ENCODE results near the gene MGAT2. TPM values are rescaled to one million over a fixed set of nuclear protein-coding genes. Genes with fewer than 3 reads are reported as not detected.

Gene MGAT2
- total and polyA plus RNA-seq, 2 donors (not counting 3 experiments of a cell fraction or from before 2014, with no cell fraction given) = 36.4 to 72.6 TPM

DNA sequence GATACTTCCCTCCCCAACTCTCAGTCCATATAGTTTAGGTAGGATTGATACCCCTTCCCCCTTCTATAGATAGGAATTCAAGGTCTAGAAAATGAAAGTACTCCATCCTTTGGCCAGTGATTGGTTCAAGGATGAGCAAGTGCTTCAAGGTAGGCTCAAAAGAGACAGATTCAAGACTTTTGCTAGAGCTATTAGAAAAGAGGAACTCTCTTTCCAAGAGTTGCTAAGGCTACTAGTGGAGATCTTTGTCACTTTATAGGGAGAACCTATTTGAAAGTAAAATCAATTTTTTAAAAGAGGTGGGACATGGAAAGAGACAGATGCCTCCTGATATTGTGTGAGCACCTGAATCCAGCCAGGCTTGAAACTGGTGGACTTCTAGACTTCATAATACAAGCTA lies 49.9 kb downstream of the MGAT2 start:
- Histone ChIP-seq H3K4me1 (ENCODE audit: control insufficient read depth, extremely low read depth, insufficient read depth, low read length) (no peaks in the 10 kb centered on the region), H3K4me2 (ENCODE audit: insufficient read depth, low read length) (no peak overlapping the region), H2AFZ (ENCODE audit: low read depth, low read length) (no peak overlapping the region), H3K9me3 (replicated peaks; ENCODE audit: control insufficient read depth, insufficient read depth, low read length) (no peaks in the 10 kb centered on the region), H3K27ac (ENCODE audit: insufficient read depth, low read depth, low read length) (no peak overlapping the region), H4K20me1 (replicated peaks; ENCODE audit: control insufficient read depth, extremely low read depth, insufficient read depth, low read length) (no peaks in the 10 kb centered on the region), H3K36me3 (ENCODE audit: control insufficient read depth in 2 of 2, extremely low read depth in 1 of 2, insufficient read depth in 2 of 2, low read length in 2 of 2) (peaks cover 0 to 4% of the 10 kb centered on the region in 2 experiments), H3K4me3 (replicated peaks in 1 of 3; ENCODE audit: insufficient read depth in 1 of 3, low read depth in 1 of 3, low read length in 3 of 3) (no peak overlapping the region), H3K79me2 (ENCODE audit: control insufficient read depth, insufficient read depth, low read length) (no peaks in the 10 kb centered on the region), H3K9ac (replicated peaks; ENCODE audit: extremely low read depth, insufficient read depth, low read length) (no peak overlapping the region), H3K9me1 (replicated peaks; ENCODE audit: control insufficient read depth, extremely low read depth, insufficient read depth, low read length) (no peaks in the 10 kb centered on the region), H3K27me3 (ENCODE audit: control insufficient read depth in 2 of 2, insufficient read depth in 2 of 2, low read length in 2 of 2) (no peaks in the 10 kb centered on the region)
- dilution Hi-C loops (cut with MboI; ENCODE audit: extremely low pct_ligation_motif_present, low sequenced_read_pairs) (no loop called here), intact Hi-C loops (cut with micrococcal nuclease) (no loop called here)
- no peak for FAIRE-seq
- TF ChIP-seq GATA2 (IDR thresholded peaks at IDR 0.05; ENCODE audit: insufficient read depth, insufficient read length, low read depth, low read length) (no peak), POLR2AphosphoS5 (IDR thresholded peaks at IDR 0.05; ENCODE audit: insufficient read depth, low read depth, low read length) (no peak), MYC (IDR thresholded peaks at IDR 0.05; ENCODE audit: low read depth, low read length) (no peak), POLR2A (IDR thresholded peaks at IDR 0.05; ENCODE audit: low read depth, low read length) (no peak), JUN (IDR thresholded peaks at IDR 0.05; ENCODE audit: borderline replicate concordance, insufficient read depth, insufficient read length, low read depth) (no peak), EZH2 (IDR thresholded peaks at IDR 0.05; ENCODE audit: borderline replicate concordance, low read depth, low read length, severe bottlenecking) (no peak), FOS (IDR thresholded peaks at IDR 0.05; ENCODE audit: borderline replicate concordance, insufficient read depth, low read length) (no peak)
- TF ChIP-seq, protein P1, sequence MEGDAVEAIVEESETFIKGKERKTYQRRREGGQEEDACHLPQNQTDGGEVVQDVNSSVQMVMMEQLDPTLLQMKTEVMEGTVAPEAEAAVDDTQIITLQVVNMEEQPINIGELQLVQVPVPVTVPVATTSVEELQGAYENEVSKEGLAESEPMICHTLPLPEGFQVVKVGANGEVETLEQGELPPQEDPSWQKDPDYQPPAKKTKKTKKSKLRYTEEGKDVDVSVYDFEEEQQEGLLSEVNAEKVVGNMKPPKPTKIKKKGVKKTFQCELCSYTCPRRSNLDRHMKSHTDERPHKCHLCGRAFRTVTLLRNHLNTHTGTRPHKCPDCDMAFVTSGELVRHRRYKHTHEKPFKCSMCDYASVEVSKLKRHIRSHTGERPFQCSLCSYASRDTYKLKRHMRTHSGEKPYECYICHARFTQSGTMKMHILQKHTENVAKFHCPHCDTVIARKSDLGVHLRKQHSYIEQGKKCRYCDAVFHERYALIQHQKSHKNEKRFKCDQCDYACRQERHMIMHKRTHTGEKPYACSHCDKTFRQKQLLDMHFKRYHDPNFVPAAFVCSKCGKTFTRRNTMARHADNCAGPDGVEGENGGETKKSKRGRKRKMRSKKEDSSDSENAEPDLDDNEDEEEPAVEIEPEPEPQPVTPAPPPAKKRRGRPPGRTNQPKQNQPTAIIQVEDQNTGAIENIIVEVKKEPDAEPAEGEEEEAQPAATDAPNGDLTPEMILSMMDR (IDR thresholded peaks at IDR 0.05; ENCODE audit: extremely low read depth in 1 of 2, insufficient read depth in 1 of 2, low read depth in 1 of 2, low read length in 2 of 2) = no peak
- TF ChIP-seq, protein P2, sequence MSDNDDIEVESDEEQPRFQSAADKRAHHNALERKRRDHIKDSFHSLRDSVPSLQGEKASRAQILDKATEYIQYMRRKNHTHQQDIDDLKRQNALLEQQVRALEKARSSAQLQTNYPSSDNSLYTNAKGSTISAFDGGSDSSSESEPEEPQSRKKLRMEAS (IDR thresholded peaks at IDR 0.05; ENCODE audit: insufficient read depth, insufficient read length) = no peak
- no TSS peak for BruUV-seq (replicated peaks)
- DNase-seq (ENCODE audit: low read depth, low spot score) = no peak
- ChIA-PET POLR2A (no interaction called here), CTCF (interaction anchor here (0.6 to 1.1 kb wide), 3 partner anchors 12 to 699 kb away, joined by 3 to 4 read pairs (median 4); no protein-coding TSS in a partner anchor)

Small RNA genes lying within 50 kb of the gene (small RNA-seq; reads per million reads assigned to genes)
- not detected for gene AL139099.3 (ENCODE audit: insufficient read depth, insufficient read length, low read depth, low replicate concordance)
- gene AL139099.4 (ENCODE audit: insufficient read depth, insufficient read length, low read depth, low replicate concordance) = not detected
- gene RF00019 (ENCODE audit: insufficient read depth, insufficient read length, low read depth, low replicate concordance) = not detected

Other genes with a start within 250 kb of the MGAT2 start
- 1,408 and 1,453 TPM in 2 replicates for gene RPS29, start 34.4 kb upstream of the MGAT2 start, total RNA-seq
- gene RPS29, start 34.4 kb upstream of the MGAT2 start, polyA plus RNA-seq = 13,992 and 14,040 TPM in 2 replicates
- 30.1 and 30.9 TPM in 2 replicates for gene LRR1, start 21.9 kb upstream of the MGAT2 start, total RNA-seq
- gene LRR1, start 21.9 kb upstream of the MGAT2 start, polyA plus RNA-seq = 11.4 and 17.7 TPM in 2 replicates
- 251 and 260 TPM in 2 replicates for gene RPL36AL, start 173 bp upstream of the MGAT2 start, total RNA-seq
- 116 and 174 TPM in 2 replicates for gene RPL36AL, start 173 bp upstream of the MGAT2 start, polyA plus RNA-seq
- 5.7 and 6.4 TPM in 2 replicates for gene DNAAF2, start 14.4 kb downstream of the MGAT2 start, total RNA-seq
- 3.0 and 3.1 TPM in 2 replicates for gene DNAAF2, start 14.4 kb downstream of the MGAT2 start, polyA plus RNA-seq
- gene POLE2, start 67.4 kb downstream of the MGAT2 start, total RNA-seq = 16.4 and 18.3 TPM in 2 replicates
- 9.1 and 12.5 TPM in 2 replicates for gene POLE2, start 67.4 kb downstream of the MGAT2 start, polyA plus RNA-seq
- 1.2 and 1.6 TPM in 2 replicates for gene KLHDC1, start 72.3 kb downstream of the MGAT2 start, total RNA-seq
- gene KLHDC1, start 72.3 kb downstream of the MGAT2 start, polyA plus RNA-seq = 0.22 and 0.77 TPM in 2 replicates
- gene KLHDC2, start 147.4 kb downstream of the MGAT2 start, total RNA-seq = 29.2 and 30.2 TPM in 2 replicates
- 24.4 and 25.2 TPM in 2 replicates for gene KLHDC2, start 147.4 kb downstream of the MGAT2 start, polyA plus RNA-seq
- gene NEMF, start 232.0 kb downstream of the MGAT2 start, total RNA-seq = 71.4 and 74.2 TPM in 2 replicates
- gene NEMF, start 232.0 kb downstream of the MGAT2 start, polyA plus RNA-seq = 7.9 and 12.2 TPM in 2 replicates